GM12878 (cell line): ENCODE results near the gene NCKAP5. TPM values are rescaled to one million over a fixed set of nuclear protein-coding genes. Genes with fewer than 3 reads are reported as not detected.

Experiments used
- ATAC-seq: fragments of 200-7000 bp; cut with Tn5 transposase; 3 replicates; pipeline ENCODE4 v1.9.1; 2020; ENCODE audit warnings: mild to moderate bottlenecking, moderate library complexity
- BruUV-seq: library from RNA; stranded (reverse); fragments of 400-500 nt; replicated peaks from 2 replicates; lab custom pipeline; 2021; lab: Mats Ljungman, UMichigan
- CTCF ChIA-PET: fragments of 300-600 bp; sonication (Branson Sonifier 250); formaldehyde crosslinking; extraction: SDS; loops from one replicate; lab custom pipeline; 2021; ENCODE audit warnings: inconsistent platforms; lab: Yijun Ruan, JAX
- POLR2A ChIA-PET: fragments of 350-600 bp; formaldehyde crosslinking; extraction: SDS; loops from one replicate; lab custom pipeline; 2021; ENCODE audit warnings: inconsistent platforms; lab: Charles Lee
- RAD21 ChIA-PET: fragments of 300-600 bp; sonication (Branson Sonifier 250); formaldehyde crosslinking; loops from one replicate; lab custom pipeline; 2023; ENCODE audit warnings: antibody characterized with exemption; ENCODE audit not compliant: unreplicated experiment; lab: Charles Lee
- SMC1A ChIA-PET: fragments of 300-600 bp; sonication (Branson Sonifier 250); formaldehyde crosslinking; loops from one replicate; lab custom pipeline; 2023; ENCODE audit not compliant: unreplicated experiment, uncharacterized antibody; lab: Charles Lee
- DNase-seq: peaks from one replicate; pipeline ENCODE4 v3.0.0-alpha.2; 2011; ENCODE audit warnings: low read depth, low spot score
- FAIRE-seq: peaks from 3 replicates; lab custom pipeline; 2011; peaks lifted over from hg19 to GRCh38; lab: Jason Lieb, UNC
- H2AFZ ChIP-seq: 2 replicates; pipeline ENCODE4 v1.6.0; 2011; ENCODE audit warnings: low read depth, low read length, control low read depth; ENCODE audit not compliant: control insufficient read depth
- H3K27ac ChIP-seq: 2 replicates; pipeline ENCODE4 v1.5.1; 2011; ENCODE audit warnings: control low read depth; ENCODE audit not compliant: control insufficient read depth, insufficient read depth
- H3K27me3 ChIP-seq, 2 experiments: replicated peaks in 1 of 2; 2 replicates each; pipeline versions ENCODE4 v1.6.0 to v1.6.1; 2011; ENCODE audit warnings: low read length in 1 of 2; ENCODE audit not compliant: control insufficient read depth in 2 of 2, insufficient read depth in 2 of 2
- H3K36me3 ChIP-seq, 2 experiments: 2 replicates each; pipeline ENCODE4 v1.5.1; 2011; ENCODE audit warnings: low read length in 1 of 2; ENCODE audit not compliant: control insufficient read depth in 2 of 2, insufficient read depth in 2 of 2
- H3K4me1 ChIP-seq: 2 replicates; pipeline ENCODE4 v1.6.1; 2011; ENCODE audit warnings: mild to moderate bottlenecking, low read length, moderate library complexity, mixed read lengths; ENCODE audit not compliant: control insufficient read depth, insufficient read depth
- H3K4me2 ChIP-seq: 2 replicates; pipeline ENCODE4 v1.6.0; 2011; ENCODE audit warnings: control low read depth; ENCODE audit not compliant: control insufficient read depth, insufficient read depth
- H3K4me3 ChIP-seq: fragments of 200-600 bp; sonication (generic); 2 replicates; pipeline ENCODE4 v1.5.1; 2016
- H3K79me2 ChIP-seq: 2 replicates; pipeline ENCODE4 v1.6.0; 2011; ENCODE audit warnings: low read length; ENCODE audit not compliant: control insufficient read depth, insufficient read depth
- H3K9ac ChIP-seq: 2 replicates; pipeline ENCODE4 v1.8.0; 2011; ENCODE audit warnings: low read length, control low read depth, mixed read lengths; ENCODE audit not compliant: control insufficient read depth, insufficient read depth
- H3K9me3 ChIP-seq: replicated peaks from 3 replicates; pipeline ENCODE4 v1.5.1; 2011; ENCODE audit warnings: mild to moderate bottlenecking, low read length; ENCODE audit not compliant: control insufficient read depth, insufficient read depth
- H4K20me1 ChIP-seq: 2 replicates; pipeline ENCODE4 v1.6.0; 2011; ENCODE audit not compliant: control insufficient read depth, insufficient read depth
- CREB1 ChIP-seq: IDR thresholded peaks from 2 replicates; pipeline ENCODE4 v1.6.1; 2012; ENCODE audit warnings: low read depth, mild to moderate bottlenecking, inconsistent platforms
- IKZF1 ChIP-seq: fragments of 450-650 bp; conservative IDR thresholded peaks from 2 replicates; pipeline ENCODE4 v1.6.1; 2017; ENCODE audit warnings: antibody characterized with exemption, mild to moderate bottlenecking
- JUNB ChIP-seq: IDR thresholded peaks from 2 replicates; pipeline ENCODE4 v1.6.1; 2016; ENCODE audit warnings: antibody characterized with exemption, mild to moderate bottlenecking
- MAX ChIP-seq: IDR thresholded peaks from 2 replicates; pipeline ENCODE4 v1.6.1; 2012; ENCODE audit warnings: low read depth, low read length, improper control_type of control experiment
- NRF1 ChIP-seq: conservative IDR thresholded peaks from 2 replicates; pipeline ENCODE4 v1.6.1; 2011; ENCODE audit warnings: mild to moderate bottlenecking, low read depth, low read length, improper control_type of control experiment
- YY1 ChIP-seq: IDR thresholded peaks from 2 replicates; pipeline ENCODE4 v1.6.1; 2011; ENCODE audit warnings: low read depth, mild to moderate bottlenecking, low read length
- ZBTB40 ChIP-seq: fragments of 450-650 bp; IDR thresholded peaks from 2 replicates; pipeline ENCODE4 v1.6.1; 2016; ENCODE audit warnings: mild to moderate bottlenecking, moderate library complexity, borderline replicate concordance
- ZNF207 ChIP-seq: fragments of 450-650 bp; IDR thresholded peaks from 2 replicates; pipeline ENCODE4 v1.6.1; 2014; ENCODE audit warnings: antibody characterized with exemption, mild to moderate bottlenecking, borderline replicate concordance
- ZNF217 ChIP-seq: fragments of 450-650 bp; IDR thresholded peaks from 2 replicates; pipeline ENCODE4 v1.6.1; 2017; ENCODE audit warnings: antibody characterized with exemption, mild to moderate bottlenecking
- WGBS: methylation state at CpG from one replicate; pipeline ENCODE4 v1.1.6; 2016; ENCODE audit warnings: low lambda C conversion rate; ENCODE audit not compliant: insufficient replicate concordance, insufficient coverage; ENCODE audit errors: missing lambda C conversion rate; 5-methylcytosine and 5-hydroxymethylcytosine counted together
- in situ Hi-C: fragments of 300-500 bp; cut with MboI; formaldehyde crosslinking; loops from 9 replicates; pipeline ENCODE4 v1.14.3; 2018; ENCODE audit warnings: mixed read lengths
- intact Hi-C: fragments of 100-400 bp; cut with micrococcal nuclease; formaldehyde crosslinking; loops from one replicate; pipeline ENCODE4 v1.14.2; 2022; ENCODE audit not compliant: unreplicated experiment
- polyA plus RNA-seq, 11 experiments: library from polyadenylated mRNA; depleted of rRNA in 4 of 11; unstranded in 6 of 11; stranded (reverse) in 5 of 11; fragments of >200 nt; fragmentation: Nextera tagmentation in 4 of 11; fragmentation: Illumina TruSeq in 1 of 11; extraction: Ambion mirVana in 4 of 11; extraction: Trizol in 1 of 11; gene quantifications; 1 replicate in 1 of 11; 2 replicates in 10 of 11; pipeline versions ENCODE4 v1.2.1 to v1.2.3, GENCODE V29; 2011 to 2016; ENCODE audit warnings: inconsistent platforms in 2 of 11, missing spikeins in 2 of 11, low read depth in 1 of 11
- total RNA-seq, 4 experiments: library from RNA; depleted of rRNA in 3 of 4; stranded (reverse); fragments of >200 nt in 3 of 4; fragmentation: Illumina TruSeq in 1 of 4; extraction: Trizol in 1 of 4; gene quantifications; 2 replicates each; pipeline versions ENCODE4 v1.2.1 to v1.2.3, GENCODE V29; 2013 to 2021

Gene NCKAP5
- total and polyA plus RNA-seq, 10 of the 15 experiments (the other 5 are each of a cell fraction or from before 2014, with no cell fraction given), result 0.06 to 0.44 (median 0.16) TPM

- WGBS, result 43% methylated on average over 5 of the region's 5 CpGs
- Histone ChIP-seq H3K4me1 (no peaks in the 10 kb centered on the region), H3K36me3 (no peaks in the 10 kb centered on the region), H2AFZ (no peak overlapping the region), H4K20me1 (no peaks in the 10 kb centered on the region), H3K4me2 (no peak overlapping the region), H3K79me2 (no peaks in the 10 kb centered on the region), H3K9ac (no peak overlapping the region), H3K9me3 (no peaks in the 10 kb centered on the region), H3K27ac (no peak overlapping the region)
- no TSS peak for BruUV-seq
- no peak for FAIRE-seq
- ChIA-PET CTCF (interaction anchor here (0.9 to 1.2 kb wide), 2 partner anchors 36 to 38 kb away, joined by 3 to 4 read pairs; no protein-coding TSS in a partner anchor), SMC1A (interaction anchor here (0.7 to 2.7 kb wide), 7 partner anchors 10 to 57 kb away, joined by 3 to 14 read pairs (median 3); no protein-coding TSS in a partner anchor), POLR2A (interaction anchor here (0.5 kb wide), 1 partner anchor 543 kb away, joined by 4 read pairs; no protein-coding TSS in a partner anchor), RAD21 (no interaction called here)
- no peak for DNase-seq
- no peak for ATAC-seq
- TF ChIP-seq YY1, result no peak
- no peak for TF ChIP-seq NRF1
- TF ChIP-seq JUNB, result no peak
- TF ChIP-seq ZBTB40, result no peak
- no peak for TF ChIP-seq IKZF1
- TF ChIP-seq ZNF217, result no peak
- no peak for TF ChIP-seq CREB1
- no peak for TF ChIP-seq MAX
- TF ChIP-seq ZNF207, result no peak
- TF ChIP-seq, all 136 proteins: peak for 0
- in situ Hi-C loops (no loop called here), intact Hi-C loops (no loop called here)
- Histone ChIP-seq H3K4me3 (no peak overlapping the region), H3K27me3 (no peaks in the 10 kb centered on the region)
These were observed 44.9 kb downstream of the NCKAP5 start for GRCh38 chr2:133523406-133523805.
